H9 (cell line): Measurements from ENCODE around the gene CHCHD3. TPM values are rescaled to one million over a fixed set of nuclear protein-coding genes. Genes with fewer than 3 reads are reported as not detected.
"Not testable (repeated sequence)": the region's sequence is repeated elsewhere in the genome, so short reads cannot be mapped to it uniquely, and the experiment has no call there.

Source experiments
- DNase-seq: peaks from one replicate; pipeline ENCODE4 v3.0.0-alpha.2; 2017
- H2AFZ ChIP-seq: one replicate; pipeline ENCODE4 v1.6.1; 2013; ENCODE audit warnings: mild to moderate bottlenecking, low read length, control low read depth, moderate library complexity
- H2AK5ac ChIP-seq: 2 replicates; pipeline ENCODE4 v1.6.1; 2013; ENCODE audit warnings: low read length, control low read depth, mixed read lengths; ENCODE audit not compliant: insufficient read length
- H2BK120ac ChIP-seq: one replicate; pipeline ENCODE4 v1.6.1; 2013; ENCODE audit warnings: low read depth, mild to moderate bottlenecking, low read length, control low read depth, inconsistent platforms; ENCODE audit not compliant: poor library complexity, severe bottlenecking
- H2BK12ac ChIP-seq: 2 replicates; pipeline ENCODE4 v1.6.1; 2013; ENCODE audit warnings: low read length, control low read depth, mixed read lengths, low read depth; ENCODE audit not compliant: insufficient read length
- H2BK15ac ChIP-seq: 2 replicates; pipeline ENCODE4 v1.6.1; 2013; ENCODE audit warnings: low read depth, low read length, control low read depth
- H2BK20ac ChIP-seq: one replicate; pipeline ENCODE4 v1.6.1; 2013; ENCODE audit warnings: low read depth, mild to moderate bottlenecking, low read length, control low read depth, inconsistent platforms; ENCODE audit not compliant: poor library complexity, severe bottlenecking
- H2BK5ac ChIP-seq: 2 replicates; pipeline ENCODE4 v1.6.1; 2013; ENCODE audit warnings: low read length, control low read depth, mixed read lengths; ENCODE audit not compliant: insufficient read length
- H3K14ac ChIP-seq: 2 replicates; pipeline ENCODE4 v1.6.1; 2013; ENCODE audit warnings: low read length, control low read depth; ENCODE audit not compliant: insufficient read depth
- H3K18ac ChIP-seq: 2 replicates; pipeline ENCODE4 v1.6.1; 2013; ENCODE audit warnings: low read depth, mild to moderate bottlenecking, mixed read lengths, low read length, control low read depth; ENCODE audit not compliant: insufficient read length
- H3K23ac ChIP-seq: 2 replicates; pipeline ENCODE4 v1.6.1; 2013; ENCODE audit warnings: low read length, control low read depth, mixed read lengths, low read depth; ENCODE audit not compliant: insufficient read length
- H3K23me2 ChIP-seq: 2 replicates; pipeline ENCODE4 v1.6.1; 2013; ENCODE audit warnings: low read depth, mild to moderate bottlenecking, mixed read lengths, low read length, control low read depth; ENCODE audit not compliant: insufficient read length, poor library complexity, severe bottlenecking
- H3K27ac ChIP-seq: 2 replicates; pipeline ENCODE4 v1.5.1; 2013; ENCODE audit warnings: low read length, control low read depth, mixed read lengths, low read depth; ENCODE audit not compliant: insufficient read length
- H3K27me3 ChIP-seq: 2 replicates; pipeline ENCODE4 v1.6.1; 2013; ENCODE audit warnings: low read length, control low read depth, inconsistent platforms; ENCODE audit not compliant: insufficient read depth
- H3K4ac ChIP-seq: 2 replicates; pipeline ENCODE4 v1.6.1; 2013; ENCODE audit warnings: low read depth, mild to moderate bottlenecking, control low read depth, inconsistent platforms, low read length, moderate library complexity
- H3K4me1 ChIP-seq: 2 replicates; pipeline ENCODE4 v1.6.1; 2013; ENCODE audit warnings: low read length, control low read depth, inconsistent platforms; ENCODE audit not compliant: insufficient read depth
- H3K4me2 ChIP-seq: 2 replicates; pipeline ENCODE4 v1.6.1; 2013; ENCODE audit warnings: low read length, control low read depth, mixed read lengths; ENCODE audit not compliant: insufficient read length, insufficient read depth
- H3K56ac ChIP-seq: 2 replicates; pipeline ENCODE4 v1.6.1; 2013; ENCODE audit warnings: low read depth, mild to moderate bottlenecking, mixed read lengths, low read length, control low read depth; ENCODE audit not compliant: insufficient read length
- H3K79me1 ChIP-seq: 2 replicates; pipeline ENCODE4 v1.6.1; 2013; ENCODE audit warnings: low read depth, mild to moderate bottlenecking, moderate library complexity, low read length, control low read depth, inconsistent platforms; ENCODE audit not compliant: insufficient read depth, poor library complexity, severe bottlenecking
- H3K79me2 ChIP-seq: 2 replicates; pipeline ENCODE4 v1.6.1; 2013; ENCODE audit warnings: low read length, control low read depth, inconsistent platforms; ENCODE audit not compliant: insufficient read depth
- H3K9ac ChIP-seq: 2 replicates; pipeline ENCODE4 v1.6.1; 2013; ENCODE audit warnings: low read length, control low read depth, mixed read lengths; ENCODE audit not compliant: insufficient read length; ENCODE audit errors: extremely low read depth
- H3K9me3 ChIP-seq: one replicate; pipeline ENCODE4 v1.6.1; 2013; ENCODE audit warnings: low read depth, low read length, inconsistent platforms; ENCODE audit not compliant: control insufficient read depth
- H3T11ph ChIP-seq: one replicate; pipeline ENCODE4 v1.6.1; 2013; ENCODE audit warnings: mild to moderate bottlenecking, low read length, control low read depth, inconsistent platforms
- H4K20me1 ChIP-seq: one replicate; pipeline ENCODE4 v1.6.1; 2013; ENCODE audit not compliant: control insufficient read depth, insufficient read length, insufficient read depth
- H4K5ac ChIP-seq: 2 replicates; pipeline ENCODE4 v1.6.1; 2013; ENCODE audit warnings: low read depth, mild to moderate bottlenecking, mixed read lengths, low read length, control low read depth; ENCODE audit not compliant: insufficient read length
- H4K8ac ChIP-seq: replicated peaks from 2 replicates; pipeline ENCODE4 v1.6.1; 2013; ENCODE audit warnings: low read length, control low read depth, mixed read lengths, low read depth; ENCODE audit not compliant: insufficient read length
- H4K91ac ChIP-seq: 2 replicates; pipeline ENCODE4 v1.6.1; 2013; ENCODE audit warnings: low read depth, mild to moderate bottlenecking, moderate library complexity, mixed read lengths, low read length, control low read depth; ENCODE audit not compliant: insufficient read length
- H3K27ac Mint-ChIP-seq, 3 experiments: 2 replicates in 2 of 3; 3 replicates in 1 of 3; pipeline ENCODE4 v1.8.0; 2020 to 2021; ENCODE audit warnings: mixed read lengths in 3 of 3, mild to moderate bottlenecking in 1 of 3, moderate library complexity in 1 of 3
- H3K27me3 Mint-ChIP-seq: 2 replicates; pipeline ENCODE4 v1.8.0; 2021; ENCODE audit warnings: low read depth, mild to moderate bottlenecking, moderate library complexity, mixed read lengths
- H3K36me3 Mint-ChIP-seq, 3 experiments: 2 replicates in 2 of 3; 3 replicates in 1 of 3; pipeline ENCODE4 v1.8.0; 2020 to 2021; ENCODE audit warnings: low read depth in 3 of 3, mixed read lengths in 3 of 3; ENCODE audit not compliant: insufficient read depth in 1 of 3
- H3K4me1 Mint-ChIP-seq, 2 experiments: 2 replicates each; pipeline ENCODE4 v1.8.0; 2020; ENCODE audit warnings: mixed read lengths in 2 of 2
- H3K4me3 Mint-ChIP-seq, 2 experiments: 2 replicates in 1 of 2; 3 replicates in 1 of 2; pipeline ENCODE4 v1.8.0; 2020 to 2021; ENCODE audit warnings: mild to moderate bottlenecking in 2 of 2, mixed read lengths in 2 of 2, moderate library complexity in 1 of 2
- H3K9me3 Mint-ChIP-seq, 2 experiments: 2 replicates in 1 of 2; 3 replicates in 1 of 2; pipeline ENCODE4 v1.8.0; 2020; ENCODE audit warnings: mild to moderate bottlenecking in 2 of 2, mixed read lengths in 2 of 2, moderate library complexity in 1 of 2
- CTCF ChIP-seq: fragments of 200-600 bp; sonication (generic); conservative IDR thresholded peaks from 3 replicates; pipeline ENCODE4 v1.8.0; 2021; ENCODE audit warnings: antibody characterized with exemption, mild to moderate bottlenecking
- WGBS: extraction: QIAGEN DNeasy Blood & Tissue Kit; methylation state at CpG from one replicate; pipeline ENCODE4 v1.1.7; 2013; ENCODE audit warnings: missing lambda C conversion rate, low lambda C conversion rate, mixed read lengths; ENCODE audit not compliant: insufficient read length; ENCODE audit errors: extremely low coverage; 5-methylcytosine and 5-hydroxymethylcytosine counted together
- total RNA-seq: library from RNA; stranded (reverse); gene quantifications from 2 replicates; pipeline ENCODE4 v1.2.1, GENCODE V29; 2021

Gene CHCHD3
- total RNA-seq, 1 experiment from 2014 or later: 104 TPM

- no peak overlapping the region for H4K91ac ChIP-seq
- H4K8ac ChIP-seq: no peak overlapping the region
- no peaks in the 10 kb centered on the region for H3K79me2 ChIP-seq
- no peaks in the 10 kb centered on the region for H4K20me1 ChIP-seq
- no peak overlapping the region for H2AFZ ChIP-seq
- H3T11ph ChIP-seq: no peak overlapping the region
- no peak overlapping the region for H2BK120ac ChIP-seq
- no peak for TF ChIP-seq CTCF
- peaks cover 6 to 21% (median 10%) of the 10 kb centered on the region in 3 experiments; a peak in 6 of 7 replicates for H3K36me3 Mint-ChIP-seq
- H3K4ac ChIP-seq: no peak overlapping the region
- no peak overlapping the region for H4K5ac ChIP-seq
- no peak overlapping the region for H3K4me2 ChIP-seq
- H3K9ac ChIP-seq: no peak overlapping the region
- H3K14ac ChIP-seq: no peak overlapping the region
- no peaks in the 10 kb centered on the region for H3K4me1 ChIP-seq
- peaks cover 2% of the 10 kb centered on the region for H3K79me1 ChIP-seq
- H2BK20ac ChIP-seq: no peak overlapping the region
- H2BK12ac ChIP-seq: no peak overlapping the region
- H3K23me2 ChIP-seq: no peaks in the 10 kb centered on the region
- DNase-seq: no peak
- H3K27me3 Mint-ChIP-seq: no peaks in the 10 kb centered on the region
- no peak overlapping the region for H3K4me3 Mint-ChIP-seq
- H2BK5ac ChIP-seq: no peak overlapping the region
- H2AK5ac ChIP-seq: no peak overlapping the region
- H3K18ac ChIP-seq: no peak overlapping the region
- H3K27ac Mint-ChIP-seq: 0 out of 7 replicates have a peak overlapping the region, but pooled peaks of 1 of the 3 experiments have one; percentile 27
- H3K27ac ChIP-seq: no peak overlapping the region
- H3K4me1 Mint-ChIP-seq: peaks cover 12 to 14% of the 10 kb centered on the region in 2 experiments
- no peak overlapping the region for H3K23ac ChIP-seq
- H2BK15ac ChIP-seq: no peak overlapping the region
- no peaks in the 10 kb centered on the region for H3K27me3 ChIP-seq
- H3K56ac ChIP-seq: no peak overlapping the region
- no peaks in the 10 kb centered on the region for H3K9me3 Mint-ChIP-seq
- H3K9me3 ChIP-seq: no peaks in the 10 kb centered on the region
These were observed 177.7 kb downstream of the CHCHD3 start for GRCh38 chr7:132904209-132904608.

- H3K14ac ChIP-seq, H3K79me2 ChIP-seq, DNase-seq: not testable (repeated sequence)
These were observed 179.6 kb downstream of the CHCHD3 start for GRCh38 chr7:132902294-132902693.

More at GRCh38 chr7:132902294-132902693, 179.6 kb downstream of the CHCHD3 start:
- not testable (repeated sequence) for H3K27me3 Mint-ChIP-seq, H3T11ph ChIP-seq, H3K27ac Mint-ChIP-seq, H2BK15ac ChIP-seq, H2AFZ ChIP-seq, H4K91ac ChIP-seq, H2BK5ac ChIP-seq, H3K4me1 Mint-ChIP-seq, H3K79me1 ChIP-seq, H3K4me1 ChIP-seq, H2BK120ac ChIP-seq, H3K4me2 ChIP-seq, H3K9me3 ChIP-seq, H4K8ac ChIP-seq, H3K18ac ChIP-seq, H3K27ac ChIP-seq, H2BK20ac ChIP-seq, H3K9ac ChIP-seq, H3K23ac ChIP-seq, H3K27me3 ChIP-seq, H4K20me1 ChIP-seq, H3K56ac ChIP-seq, H2AK5ac ChIP-seq, H3K4me3 Mint-ChIP-seq, H3K4ac ChIP-seq, H3K23me2 ChIP-seq, H3K9me3 Mint-ChIP-seq, H4K5ac ChIP-seq, H2BK12ac ChIP-seq
- peaks cover 9 to 25% (median 10%) of the 10 kb centered on the region in 3 experiments; a peak in 5 of 7 replicates for H3K36me3 Mint-ChIP-seq
- WGBS: no CpG with 5 or more reads among the region's 3 CpGs
